Activated CD4-positive, alpha-beta memory T cell treated with anti-CD3 and anti-CD28 coated beads, Interleukin-2, amount 10 ng/mL, durations not matched to agents 7 days and 5 days (primary cell): ENCODE measurements around the gene ADNP2. TPM values are rescaled to one million over a fixed set of nuclear protein-coding genes. Genes with fewer than 3 reads are reported as not detected.

ENCODE experiments used
- CTCF ChIA-PET: fragments of 350-600 bp; sonication (Branson Sonifier 250); formaldehyde crosslinking; loops from one replicate; lab custom pipeline; 2021; ENCODE audit warnings: antibody characterized with exemption, inconsistent platforms; lab: Charles Lee
- POLR2A ChIA-PET: fragments of 350-600 bp; sonication (Branson Sonifier 250); formaldehyde crosslinking; loops from one replicate; lab custom pipeline; 2021; ENCODE audit warnings: antibody characterized with exemption; lab: Charles Lee
- DNase-seq: peaks from one replicate; pipeline ENCODE4 v3.0.0-alpha.2; 2020
- H3K27ac Mint-ChIP-seq: one replicate; pipeline ENCODE4 v1.8.0; 2021; ENCODE audit warnings: mild to moderate bottlenecking, mixed read lengths
- H3K27me3 Mint-ChIP-seq: one replicate; pipeline ENCODE4 v1.8.0; 2021; ENCODE audit warnings: mixed read lengths
- H3K36me3 Mint-ChIP-seq: one replicate; pipeline ENCODE4 v1.8.0; 2021; ENCODE audit warnings: low read depth, mixed read lengths
- H3K4me1 Mint-ChIP-seq: one replicate; pipeline ENCODE4 v1.8.0; 2021; ENCODE audit warnings: mixed read lengths
- H3K4me3 Mint-ChIP-seq: one replicate; pipeline ENCODE4 v1.8.0; 2021; ENCODE audit warnings: mild to moderate bottlenecking, mixed read lengths
- H3K9me3 Mint-ChIP-seq: one replicate; pipeline ENCODE4 v1.8.0; 2021; ENCODE audit warnings: mixed read lengths
- total RNA-seq, 2 experiments: library from RNA; stranded (reverse); gene quantifications; one replicate each; pipeline ENCODE4 v1.2.3, GENCODE V29; 2021

ADNP2 gene
- total RNA-seq, 2 experiments from 2014 or later = 25.8 to 26.6 TPM

DNA sequence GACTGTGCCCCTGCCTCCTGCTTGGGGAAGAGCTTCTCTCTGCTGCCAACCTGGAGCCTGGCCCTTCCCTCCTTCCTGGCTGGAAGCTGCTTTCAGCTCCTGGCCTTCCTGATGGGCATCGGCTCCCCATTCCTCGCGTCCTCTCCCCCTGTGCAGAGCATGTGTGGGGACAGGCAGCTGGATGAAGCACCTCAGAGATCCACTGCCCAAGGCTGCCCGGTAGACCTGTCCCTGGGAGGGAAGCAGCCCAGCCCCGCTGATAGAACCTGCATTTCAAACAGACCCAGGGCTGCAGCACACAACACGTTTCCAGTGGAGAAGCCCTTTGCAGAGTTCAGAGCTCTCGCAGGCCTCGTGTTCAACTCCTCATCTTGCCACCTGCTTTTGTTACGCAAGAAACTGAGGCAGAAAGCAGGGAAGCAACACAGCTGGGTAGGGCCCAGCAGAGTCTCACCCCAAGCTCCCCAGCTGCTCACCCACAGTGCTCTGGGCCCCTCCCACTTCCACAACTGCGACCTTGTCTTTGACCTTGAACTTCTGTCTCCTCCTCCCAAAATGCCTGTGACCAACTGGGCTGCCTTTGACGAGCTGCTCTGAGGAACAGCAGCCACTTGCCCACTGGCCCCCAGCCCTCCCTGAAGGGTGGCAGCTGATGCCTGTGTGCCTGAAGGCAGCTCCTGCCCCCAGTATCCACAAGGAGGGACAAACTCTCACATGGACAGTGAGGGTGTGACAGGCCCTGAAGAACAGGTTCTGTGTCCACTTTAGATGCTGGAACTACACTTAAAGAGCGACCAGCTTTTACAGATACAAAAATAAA lies 72.8 kb downstream of the ADNP2 start:
- Mint-ChIP-seq H3K9me3 (peaks cover 11% of the 10 kb centered on the region), H3K27me3 (peaks cover 13% of the 10 kb centered on the region), H3K4me3 (no peak overlapping the region), H3K36me3 (no peaks in the 10 kb centered on the region), H3K27ac (no peak overlapping the region), H3K4me1 (no peaks in the 10 kb centered on the region)
- DNase-seq = no peak
- POLR2A ChIA-PET = no interaction called here
- CTCF ChIA-PET = interaction anchor here (1.6 kb wide), 1 partner anchor 11 kb away, joined by 5 read pairs; no protein-coding TSS in a partner anchor

DNA sequence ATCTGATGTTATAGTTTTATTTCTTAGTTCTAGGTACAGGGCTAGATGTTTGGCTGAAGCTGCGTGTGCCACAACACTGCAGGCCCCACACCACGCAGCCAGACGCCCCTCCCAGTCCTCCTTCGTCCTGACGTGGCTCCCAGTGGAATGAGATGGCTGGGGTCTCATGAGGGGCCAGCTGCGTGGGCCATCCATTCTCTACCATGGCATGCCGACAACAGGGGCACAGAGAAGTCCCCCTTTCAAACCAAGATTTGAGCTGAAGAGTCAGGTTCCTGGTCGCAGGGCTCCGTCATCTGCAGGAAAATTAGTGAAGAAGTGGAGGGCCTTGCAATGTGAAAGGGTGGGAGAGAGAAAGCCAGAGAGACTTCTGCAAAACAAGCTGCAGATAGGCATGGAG lies 73.8 kb downstream of the ADNP2 start:
- Mint-ChIP-seq H3K9me3 (peaks cover 11% of the 10 kb centered on the region), H3K4me1 (no peaks in the 10 kb centered on the region), H3K4me3 (no peak overlapping the region), H3K36me3 (no peaks in the 10 kb centered on the region), H3K27me3 (peaks cover 6% of the 10 kb centered on the region), H3K27ac (no peak overlapping the region)
- POLR2A ChIA-PET = no interaction called here
- no peak for DNase-seq
- CTCF ChIA-PET = interaction anchor here (1.6 kb wide), 1 partner anchor 12 kb away, joined by 5 read pairs; no protein-coding TSS in a partner anchor

DNA sequence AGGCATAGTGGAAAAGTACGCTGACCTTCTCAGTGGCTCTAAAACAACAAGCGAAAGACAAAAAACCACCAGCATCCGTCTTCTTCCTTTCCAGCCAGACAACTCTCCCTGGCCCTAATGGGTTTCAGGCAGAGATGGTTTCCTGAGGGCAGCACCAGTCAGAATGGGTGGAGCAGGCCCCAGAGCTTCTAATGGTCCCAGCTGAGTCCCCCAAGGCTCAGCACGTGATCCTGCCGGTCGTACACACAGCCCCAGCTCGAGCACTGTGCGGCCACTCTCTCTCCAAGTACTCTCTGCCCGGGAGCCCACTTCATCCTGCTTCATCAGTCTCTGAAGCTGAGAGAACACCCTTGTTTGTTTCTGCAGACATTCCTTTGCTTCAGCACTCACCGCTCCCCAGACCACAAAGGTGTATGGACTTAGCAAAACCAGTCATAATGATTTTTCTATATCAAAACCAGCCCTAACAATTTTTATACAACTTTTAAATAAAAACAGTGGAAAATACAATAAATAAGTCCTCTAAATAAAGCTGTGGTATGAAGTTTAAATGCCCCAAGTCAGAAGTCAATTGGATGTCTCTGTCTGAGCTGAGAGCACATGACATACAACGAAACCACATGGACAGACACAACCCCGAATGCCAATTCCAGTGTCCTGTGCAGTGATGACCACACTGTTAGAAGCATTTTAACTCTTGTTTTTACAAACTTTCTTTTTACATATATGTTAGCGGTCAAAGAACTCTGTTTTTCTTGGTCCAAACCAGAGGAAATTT lies 74.4 kb downstream of the ADNP2 start:
- Mint-ChIP-seq H3K27ac (no peak overlapping the region), H3K4me1 (no peaks in the 10 kb centered on the region), H3K36me3 (no peaks in the 10 kb centered on the region), H3K4me3 (no peak overlapping the region), H3K27me3 (peaks cover 4% of the 10 kb centered on the region), H3K9me3 (peaks cover 11% of the 10 kb centered on the region)
- ChIA-PET CTCF (interaction anchor here (1.6 kb wide), 1 partner anchor 13 kb away, joined by 5 read pairs; no protein-coding TSS in a partner anchor), POLR2A (no interaction called here)
- DNase-seq = no peak

DNA sequence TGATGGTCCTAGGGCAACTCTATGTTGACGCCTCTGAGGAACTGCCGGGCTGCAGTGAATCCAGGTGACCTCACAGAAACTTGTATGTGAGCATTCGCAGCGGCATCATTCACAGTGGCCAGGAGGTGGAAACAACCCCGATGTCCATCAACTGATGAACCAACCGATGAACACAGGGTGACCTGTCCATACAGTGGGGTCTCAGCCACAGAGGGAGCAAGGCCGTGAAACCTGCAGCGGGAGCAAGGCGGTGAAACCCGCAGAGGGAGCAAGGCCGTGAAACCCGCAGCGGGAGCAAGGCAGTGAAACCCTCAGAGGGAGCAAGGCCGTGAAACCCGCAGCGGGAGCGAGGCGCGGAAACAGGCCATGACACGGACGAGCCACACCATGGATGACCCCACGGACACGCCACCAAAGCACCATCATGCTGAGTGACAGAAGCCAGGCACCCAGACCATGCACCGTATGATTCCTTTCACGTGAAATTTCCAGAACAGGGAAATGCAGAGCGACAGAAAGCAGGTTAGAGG lies 75.2 kb downstream of the ADNP2 start:
- CTCF ChIA-PET = no interaction called here
- H3K36me3 Mint-ChIP-seq = no peaks in the 10 kb centered on the region
- H3K4me3 Mint-ChIP-seq = no peak overlapping the region
- H3K27ac Mint-ChIP-seq = no peak overlapping the region
- peaks cover 11% of the 10 kb centered on the region for H3K9me3 Mint-ChIP-seq
- POLR2A ChIA-PET = no interaction called here
- peaks cover 2% of the 10 kb centered on the region for H3K27me3 Mint-ChIP-seq
- H3K4me1 Mint-ChIP-seq = no peaks in the 10 kb centered on the region
- DNase-seq = no peak

DNA sequence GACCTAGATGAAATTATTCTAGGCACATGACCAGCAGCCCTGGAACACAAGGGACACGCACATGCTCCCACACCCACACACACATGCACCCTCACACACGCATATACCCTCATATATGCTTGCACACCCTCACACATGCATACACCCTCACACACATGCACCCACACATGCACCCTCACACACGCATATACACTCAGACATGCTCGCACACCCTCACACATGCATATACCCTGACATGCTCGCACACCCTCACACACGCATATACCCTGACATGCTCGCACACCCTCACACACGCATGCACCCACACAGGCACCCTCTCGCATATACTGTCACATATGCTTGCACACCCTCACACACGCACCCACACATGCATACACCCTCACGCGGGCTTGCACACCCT lies 76.5 kb downstream of the ADNP2 start:
- Mint-ChIP-seq H3K9me3 (peaks cover 11% of the 10 kb centered on the region), H3K27me3 (peaks cover 5% of the 10 kb centered on the region), H3K27ac (no peak overlapping the region), H3K36me3 (no peaks in the 10 kb centered on the region), H3K4me1 (no peaks in the 10 kb centered on the region), H3K4me3 (no peak overlapping the region)
- ChIA-PET CTCF (no interaction called here), POLR2A (no interaction called here)
- DNase-seq = no peak

DNA sequence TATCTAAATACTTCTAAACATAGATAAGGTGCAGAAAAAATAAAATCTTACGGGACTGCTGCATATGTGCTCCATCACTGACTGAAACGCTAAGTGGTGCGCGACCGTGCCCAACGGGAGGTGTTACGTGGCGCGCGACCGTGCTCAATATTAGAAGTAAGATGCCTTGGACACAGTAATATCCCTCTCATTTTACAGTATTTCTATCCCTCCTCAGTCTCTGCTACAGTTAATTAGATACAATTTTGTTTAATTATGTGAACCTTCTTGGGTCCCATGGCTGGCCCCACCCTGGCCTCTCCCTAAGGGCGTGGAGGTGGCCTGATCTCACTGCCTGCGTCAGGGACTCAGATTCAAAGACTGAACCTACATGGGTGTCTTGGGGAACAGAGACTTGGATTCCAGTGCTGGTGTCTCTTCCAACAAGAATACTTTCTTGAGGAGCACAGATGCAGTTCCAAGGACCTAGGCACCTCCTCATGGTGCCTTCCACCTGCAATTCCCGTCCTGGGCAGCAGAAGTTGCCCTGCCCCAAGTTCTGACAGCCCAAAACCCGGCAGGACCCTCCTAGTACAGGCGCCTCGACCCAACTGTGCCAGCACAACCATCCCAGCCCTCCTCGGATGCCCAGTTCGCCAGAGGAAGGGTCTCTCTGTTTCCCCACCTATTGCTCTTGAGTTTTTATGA lies 79.0 kb downstream of the ADNP2 start:
- CTCF ChIA-PET = no interaction called here
- H3K27me3 Mint-ChIP-seq = peaks cover 8% of the 10 kb centered on the region
- H3K9me3 Mint-ChIP-seq = peaks cover 11% of the 10 kb centered on the region
- no peaks in the 10 kb centered on the region for H3K36me3 Mint-ChIP-seq
- POLR2A ChIA-PET = no interaction called here
- no peak overlapping the region for H3K27ac Mint-ChIP-seq
- H3K4me1 Mint-ChIP-seq = no peaks in the 10 kb centered on the region
- no peak overlapping the region for H3K4me3 Mint-ChIP-seq
- no peak for DNase-seq

DNA sequence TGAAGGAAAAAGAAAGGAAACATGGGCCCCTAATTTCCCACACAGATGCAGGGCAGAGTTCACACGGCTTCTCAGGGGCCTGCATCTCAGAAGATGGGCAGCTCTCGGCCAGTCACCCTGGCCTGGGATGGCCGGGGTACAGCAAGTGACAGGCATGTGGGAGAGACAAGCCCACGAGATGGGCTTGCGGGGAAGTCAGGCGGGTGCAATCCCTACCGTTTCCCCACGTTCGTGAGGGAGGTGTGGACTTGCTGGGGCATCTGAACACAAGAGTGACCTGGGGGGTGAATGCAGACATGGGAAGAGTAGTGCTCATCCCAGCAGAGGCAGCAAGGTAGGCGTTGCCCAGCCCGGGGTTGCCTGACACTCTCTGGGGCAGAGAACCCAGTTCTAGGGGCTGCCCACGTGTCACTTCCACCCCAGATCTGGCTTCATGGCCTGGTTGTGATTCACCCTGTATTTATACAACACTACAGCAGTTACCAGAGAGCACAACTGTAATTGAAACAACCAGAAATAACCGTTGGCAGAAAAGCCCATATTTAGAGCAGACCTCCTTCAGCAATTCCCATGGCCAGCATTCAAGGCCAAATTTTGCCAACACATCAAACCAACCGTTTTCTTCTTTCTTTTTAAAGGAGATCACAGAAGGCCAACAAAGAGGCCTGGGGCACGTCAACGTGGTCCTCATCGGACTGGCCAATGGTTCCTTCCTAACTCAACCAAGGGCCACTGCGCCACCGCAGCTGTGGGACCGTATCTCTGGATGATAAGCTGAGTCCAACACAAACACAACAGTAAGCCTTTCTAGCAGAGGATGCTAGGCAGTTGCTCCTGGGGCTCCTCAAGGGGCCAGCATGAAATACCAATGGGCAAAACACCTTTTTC lies 79.8 kb downstream of the ADNP2 start:
- ChIA-PET POLR2A (no interaction called here), CTCF (no interaction called here)
- peaks cover 14% of the 10 kb centered on the region for H3K27me3 Mint-ChIP-seq
- no peak overlapping the region for H3K4me3 Mint-ChIP-seq
- no peak for DNase-seq
- no peaks in the 10 kb centered on the region for H3K36me3 Mint-ChIP-seq
- H3K9me3 Mint-ChIP-seq = peaks cover 11% of the 10 kb centered on the region
- no peak overlapping the region for H3K27ac Mint-ChIP-seq
- H3K4me1 Mint-ChIP-seq = no peaks in the 10 kb centered on the region

DNA sequence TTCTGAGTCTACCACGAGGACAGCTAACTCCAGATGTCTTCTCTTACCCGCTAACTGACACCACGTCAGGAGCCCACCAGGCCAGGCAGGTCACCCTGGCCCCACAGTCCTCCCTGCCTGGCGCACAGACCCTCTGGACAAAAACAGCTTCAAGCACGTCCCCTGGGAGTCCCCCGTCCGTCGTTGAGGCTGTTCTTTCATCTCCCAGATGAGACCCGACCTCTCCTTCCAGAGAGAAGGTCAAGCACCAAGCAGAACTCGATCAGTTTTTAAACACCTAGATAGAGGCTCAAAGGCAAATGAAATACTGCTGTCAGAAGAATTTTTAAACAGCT lies 80.4 kb downstream of the ADNP2 start:
- H3K4me1 Mint-ChIP-seq = no peaks in the 10 kb centered on the region
- ChIA-PET CTCF (no interaction called here), POLR2A (no interaction called here)
- H3K27ac Mint-ChIP-seq = no peak overlapping the region
- H3K36me3 Mint-ChIP-seq = no peaks in the 10 kb centered on the region
- no peak overlapping the region for H3K4me3 Mint-ChIP-seq
- H3K9me3 Mint-ChIP-seq = peaks cover 11% of the 10 kb centered on the region
- DNase-seq = no peak
- H3K27me3 Mint-ChIP-seq = peaks cover 20% of the 10 kb centered on the region

Other genes starting within 250 kb of the ADNP2 start
- gene SLC66A2, start 157.6 kb upstream of the ADNP2 start, total RNA-seq = 10 to 100 TPM; 28.6 to 32.0 TPM
- 1 to 10 TPM; 9.0 to 9.2 TPM for gene HSBP1L1, start 144.6 kb upstream of the ADNP2 start, total RNA-seq
- gene TXNL4A, start 120.7 kb upstream of the ADNP2 start, total RNA-seq = 100 to 1,000 TPM; 120 TPM
- gene RBFA, start 74.8 kb upstream of the ADNP2 start, total RNA-seq = 10 to 100 TPM; 13.9 to 16.8 TPM
- under 1 TPM; 0.20 to 0.33 TPM for gene PARD6G, start 138.3 kb downstream of the ADNP2 start, total RNA-seq